ENCODE results near the gene BOC. TPM values are rescaled to one million over a fixed set of nuclear protein-coding genes. Genes with fewer than 3 reads are reported as not detected.

BOC gene
- total RNA-seq, 1 experiment from 2014 or later = 1.2 TPM

- no TSS peak for BruUV-seq (replicated peaks)
- no peak overlapping the region for H3K27ac ChIP-seq (ENCODE audit: low read depth, low read length, poor library complexity, severe bottlenecking)
- TF ChIP-seq EZH2 (IDR thresholded peaks at IDR 0.05; ENCODE audit: borderline replicate concordance, low read depth, low read length, poor library complexity, severe bottlenecking) = no peak
- no peak for TF ChIP-seq CTCF (conservative IDR thresholded peaks at IDR 0.05; ENCODE audit: low read depth, low read length)
- DNase-seq (ENCODE audit: low spot score) = no peak
- POLR2A ChIA-PET (ENCODE audit: low non-redundant PET) = no interaction called here
- intact Hi-C loops (cut with micrococcal nuclease; ENCODE audit: unreplicated experiment) = no loop called here
- no peaks in the 10 kb centered on the region for H3K9me3 ChIP-seq (ENCODE audit: low read depth, low read length, poor library complexity, severe bottlenecking)
- H3K27me3 ChIP-seq (replicated peaks; ENCODE audit: insufficient read depth, low read depth, low read length, poor library complexity) = no peaks in the 10 kb centered on the region
- CTCF ChIA-PET = no interaction called here
- H3K36me3 ChIP-seq (ENCODE audit: insufficient read depth, low read length, poor library complexity, severe bottlenecking) = no peaks in the 10 kb centered on the region
- no peak overlapping the region for H3K4me3 ChIP-seq (ENCODE audit: low read depth, low read length, poor library complexity, severe bottlenecking)
- H3K4me1 ChIP-seq (ENCODE audit: insufficient read depth, low read length, poor library complexity, severe bottlenecking) = peaks cover 3% of the 10 kb centered on the region
These were observed 11.2 kb downstream of the BOC start for GRCh38 chr3:113222451-113223086.

GRCh38 chr3:113223475-113224281, 12.3 kb downstream of the BOC start:
- no peak for DNase-seq (ENCODE audit: low spot score)
- Histone ChIP-seq H3K4me1 (ENCODE audit: insufficient read depth, low read length, poor library complexity, severe bottlenecking) (peaks cover 3% of the 10 kb centered on the region), H3K9me3 (ENCODE audit: low read depth, low read length, poor library complexity, severe bottlenecking) (no peaks in the 10 kb centered on the region), H3K27me3 (replicated peaks; ENCODE audit: insufficient read depth, low read depth, low read length, poor library complexity) (no peaks in the 10 kb centered on the region), H3K27ac (ENCODE audit: low read depth, low read length, poor library complexity, severe bottlenecking) (no peak overlapping the region), H3K4me3 (ENCODE audit: low read depth, low read length, poor library complexity, severe bottlenecking) (no peak overlapping the region), H3K36me3 (ENCODE audit: insufficient read depth, low read length, poor library complexity, severe bottlenecking) (no peaks in the 10 kb centered on the region)
- no TSS peak for BruUV-seq (replicated peaks)
- ChIA-PET CTCF (interaction anchor here (0.5 kb wide), 1 partner anchor 570 kb away, joined by 3 read pairs; no protein-coding TSS in a partner anchor), POLR2A (ENCODE audit: low non-redundant PET) (no interaction called here)
- TF ChIP-seq EZH2 (IDR thresholded peaks at IDR 0.05; ENCODE audit: borderline replicate concordance, low read depth, low read length, poor library complexity, severe bottlenecking) = no peak
- TF ChIP-seq CTCF (conservative IDR thresholded peaks at IDR 0.05; ENCODE audit: low read depth, low read length) = no peak
- intact Hi-C loops (cut with micrococcal nuclease; ENCODE audit: unreplicated experiment) = no loop called here

DNA sequence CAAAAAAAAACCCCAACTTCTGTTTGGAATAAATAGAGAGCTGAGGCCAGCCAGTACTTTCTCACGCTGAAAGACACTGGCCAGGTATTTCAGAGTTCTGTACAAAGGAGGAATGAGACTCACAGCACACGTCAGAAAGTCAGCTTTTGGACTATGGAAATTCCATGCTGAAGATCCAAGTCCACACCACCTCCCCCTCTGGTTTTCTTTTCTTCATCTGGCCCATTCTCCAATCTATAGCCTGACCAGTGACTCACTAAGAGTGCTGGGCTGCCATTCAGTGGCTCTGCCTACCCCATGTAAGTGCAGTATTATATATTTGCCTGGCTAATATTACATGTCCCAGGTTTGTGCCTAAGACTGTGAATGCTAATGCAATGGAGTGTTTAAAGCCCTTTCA, 13.9 kb downstream of the BOC start:
- Histone ChIP-seq H3K27ac (ENCODE audit: low read depth, low read length, poor library complexity, severe bottlenecking) (no peak overlapping the region), H3K36me3 (ENCODE audit: insufficient read depth, low read length, poor library complexity, severe bottlenecking) (no peaks in the 10 kb centered on the region), H3K4me3 (ENCODE audit: low read depth, low read length, poor library complexity, severe bottlenecking) (no peak overlapping the region), H3K9me3 (ENCODE audit: low read depth, low read length, poor library complexity, severe bottlenecking) (no peaks in the 10 kb centered on the region), H3K4me1 (ENCODE audit: insufficient read depth, low read length, poor library complexity, severe bottlenecking) (peaks cover 3% of the 10 kb centered on the region), H3K27me3 (replicated peaks; ENCODE audit: insufficient read depth, low read depth, low read length, poor library complexity) (no peaks in the 10 kb centered on the region)
- intact Hi-C loops (cut with micrococcal nuclease; ENCODE audit: unreplicated experiment) = no loop called here
- DNase-seq (ENCODE audit: low spot score) = no peak
- ChIA-PET CTCF (no interaction called here), POLR2A (ENCODE audit: low non-redundant PET) (no interaction called here)
- BruUV-seq (replicated peaks) = no TSS peak
- no peak for TF ChIP-seq CTCF (conservative IDR thresholded peaks at IDR 0.05; ENCODE audit: low read depth, low read length)
- no peak for TF ChIP-seq EZH2 (IDR thresholded peaks at IDR 0.05; ENCODE audit: borderline replicate concordance, low read depth, low read length, poor library complexity, severe bottlenecking)
